ENCODE results near the gene C22orf31.
"Not testable (repeated sequence)": the region's sequence is repeated elsewhere in the genome, so short reads cannot be mapped to it uniquely, and the experiment has no call there.

C22orf31 gene

GRCh38 chr22:29055192-29055830 lies 6.3 kb downstream of the C22orf31 start:
- no peak for DNase-seq (ENCODE audit: low read depth)

GRCh38 chr22:29054251-29054767 lies 7.3 kb downstream of the C22orf31 start:
- DNase-seq (ENCODE audit: low read depth): no peak

GRCh38 chr22:29053048-29053702 lies 8.5 kb downstream of the C22orf31 start:
- no peak for DNase-seq (ENCODE audit: low read depth)

GRCh38 chr22:29050457-29050856 lies 11.2 kb downstream of the C22orf31 start:
- DNase-seq (ENCODE audit: low read depth): no peak

GRCh38 chr22:29049655-29050263 lies 11.9 kb downstream of the C22orf31 start:
- no peak for DNase-seq (ENCODE audit: low read depth)

- DNase-seq (ENCODE audit: low read depth): no peak
Observed at GRCh38 chr22:29048822-29049654, 12.6 kb downstream of the C22orf31 start.

- DNase-seq (ENCODE audit: low read depth): no peak
Observed at GRCh38 chr22:29044657-29045176, 16.9 kb downstream of the C22orf31 start.

GRCh38 chr22:29043906-29044575 lies 17.6 kb downstream of the C22orf31 start:
- DNase-seq (ENCODE audit: low read depth): no peak

- DNase-seq (ENCODE audit: low read depth): no peak
Observed at GRCh38 chr22:29041408-29041807, 20.2 kb downstream of the C22orf31 start.

GRCh38 chr22:29040385-29041275 lies 21.0 kb downstream of the C22orf31 start:
- peak; percentile 38 for DNase-seq (ENCODE audit: low read depth)

GRCh38 chr22:29039684-29040083 lies 21.9 kb downstream of the C22orf31 start:
- not testable (repeated sequence) for DNase-seq (ENCODE audit: low read depth)

GRCh38 chr22:29039148-29039547 lies 22.5 kb downstream of the C22orf31 start:
- DNase-seq (ENCODE audit: low read depth): no peak

- no peak for DNase-seq (ENCODE audit: low read depth)
Observed at GRCh38 chr22:29037340-29037932, 24.2 kb downstream of the C22orf31 start.

GRCh38 chr22:29032584-29032983 lies 29.0 kb downstream of the C22orf31 start:
- no peak for DNase-seq (ENCODE audit: low read depth)

- DNase-seq (ENCODE audit: low read depth): no peak
Observed at GRCh38 chr22:29032014-29032475, 29.6 kb downstream of the C22orf31 start.

- no peak for DNase-seq (ENCODE audit: low read depth)
Observed at GRCh38 chr22:29031227-29032011, 30.2 kb downstream of the C22orf31 start.

- no peak for DNase-seq (ENCODE audit: low read depth)
Observed at GRCh38 chr22:29030618-29031226, 30.9 kb downstream of the C22orf31 start.

GRCh38 chr22:29030016-29030617 lies 31.5 kb downstream of the C22orf31 start:
- no peak for DNase-seq (ENCODE audit: low read depth)
